GM10847 (cell line): ENCODE results near the gene DENND4B.

Source experiments
- POLR2A ChIP-seq: IDR thresholded peaks from 2 replicates; pipeline ENCODE4 v1.6.1; 2011; ENCODE audit not compliant: insufficient read length; ENCODE audit errors: extremely low read depth

DENND4B gene

GRCh38 chr1:153880962-153881361 lies 65.6 kb downstream of the DENND4B start:
- no peak for TF ChIP-seq POLR2A

GRCh38 chr1:153880024-153880423 lies 66.5 kb downstream of the DENND4B start:
- TF ChIP-seq POLR2A = no peak
